Testis (tissue), 3 donors: ENCODE measurements around the gene RBM27. TPM values are rescaled to one million over a fixed set of nuclear protein-coding genes. Genes with fewer than 3 reads are reported as not detected.
"Not testable (repeated sequence)": the region's sequence is repeated elsewhere in the genome, so short reads cannot be mapped to it uniquely, and the experiment has no call there.

Experiments
- DNase-seq: peaks from one replicate; pipeline ENCODE4 v3.0.0-alpha.2; 2019
- H3K27ac ChIP-seq, 2 donors: fragments of 200-600 bp; sonication (generic); one replicate each; pipeline ENCODE4 v1.5.1; 2019
- H3K27me3 ChIP-seq: fragments of 200-600 bp; sonication (generic); one replicate; pipeline ENCODE4 v1.5.1; 2019
- H3K36me3 ChIP-seq: fragments of 200-600 bp; sonication (generic); one replicate; pipeline ENCODE4 v1.5.1; 2017; ENCODE audit warnings: low read depth; ENCODE audit errors: missing control alignments
- H3K4me1 ChIP-seq: fragments of 200-600 bp; sonication (generic); one replicate; pipeline ENCODE4 v1.5.1; 2019
- H3K4me3 ChIP-seq, 2 donors: fragments of 200-600 bp; sonication (generic); one replicate each; pipeline ENCODE4 v1.5.1; 2017 to 2019
- H3K9me3 ChIP-seq: fragments of 200-600 bp; sonication (generic); one replicate; pipeline ENCODE4 v1.5.1; 2017
- CTCF ChIP-seq, 3 experiments: fragments of 450-650 bp in 2 of 3; fragments of 200-600 bp in 1 of 3; sonication (generic) in 1 of 3; IDR thresholded peaks; one replicate each; pipeline ENCODE4 v1.5.1; 2016 to 2019; ENCODE audit warnings: antibody characterized with exemption in 3 of 3, mild to moderate bottlenecking in 2 of 3, moderate library complexity in 1 of 3
- POLR2A ChIP-seq: fragments of 450-650 bp; IDR thresholded peaks from one replicate; pipeline ENCODE4 v1.6.1; 2017; ENCODE audit warnings: antibody characterized with exemption, mild to moderate bottlenecking, moderate library complexity
- WGBS, 2 donors: methylation state at CpG; one replicate each; pipeline ENCODE4 v1.1.5; 2018; 5-methylcytosine and 5-hydroxymethylcytosine counted together
- intact Hi-C: fragments of 100-400 bp; cut with DNase I; formaldehyde crosslinking; loops from one replicate; pipeline ENCODE4 v1.15.1; 2023; ENCODE audit warnings: low total_unique reads
- polyA plus RNA-seq: library from polyadenylated mRNA; stranded (reverse); fragments of 350-450 nt; fragmentation: Illumina TruSeq; extraction: RNeasy Lipid Tissue Mini Kit (QIAGEN cat#74804); gene quantifications from one replicate; pipeline ENCODE4 v1.2.3, GENCODE V29; 2014; ENCODE audit warnings: low read depth, low replicate concordance; ENCODE audit not compliant: insufficient read depth
- total RNA-seq, 2 donors: library from RNA; depleted of rRNA; stranded (reverse); fragments of >200 nt; gene quantifications; one replicate each; pipeline ENCODE4 v1.2.3, GENCODE V29; 2016

The RBM27 gene
- total and polyA plus RNA-seq, 3 donors from 2014 or later, result 20.3 to 37.2 (median 35.2) TPM

DNA sequence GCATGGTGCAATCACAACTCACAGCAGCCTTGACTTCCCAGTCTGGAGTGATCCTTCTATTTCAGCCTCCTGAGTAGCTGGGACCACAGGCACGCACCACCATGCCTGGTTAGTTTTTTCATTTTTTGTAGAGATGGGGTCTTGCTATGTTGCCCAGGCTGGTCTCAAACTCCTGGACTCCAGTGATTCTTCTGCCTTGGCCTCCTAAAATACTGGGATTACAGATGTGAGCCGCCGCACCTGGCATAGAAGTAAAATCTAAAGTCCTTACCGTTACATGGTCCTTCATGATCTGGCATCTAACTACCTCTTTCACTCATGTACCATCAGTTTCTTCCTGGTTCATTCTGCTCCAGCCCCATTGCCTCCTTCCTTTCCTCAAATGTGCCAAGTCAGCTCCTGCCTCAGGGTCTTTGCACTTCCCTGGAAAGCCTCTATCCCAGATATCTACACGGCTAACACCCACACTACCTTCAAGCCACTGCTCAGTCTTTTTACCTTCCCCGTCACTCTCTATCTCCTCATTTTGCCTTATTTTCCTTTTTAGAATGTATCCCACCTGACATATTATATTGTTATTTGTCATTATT is 6.9 kb upstream of the RBM27 start:
- Histone ChIP-seq H3K4me3 (no peak overlapping the region), H3K27ac (no peak overlapping the region), H3K27me3 (no peaks in the 10 kb centered on the region), H3K4me1 (no peaks in the 10 kb centered on the region), H3K36me3 (no peaks in the 10 kb centered on the region), H3K9me3 (no peaks in the 10 kb centered on the region)
- intact Hi-C loops, result no loop called here
- WGBS, 2 donors, result 94 to 96% methylated on average over 6 of the region's 6 CpGs
- TF ChIP-seq CTCF (IDR thresholded peaks at IDR 0.05) (no peak), POLR2A (no peak)
- no peak for DNase-seq

DNA sequence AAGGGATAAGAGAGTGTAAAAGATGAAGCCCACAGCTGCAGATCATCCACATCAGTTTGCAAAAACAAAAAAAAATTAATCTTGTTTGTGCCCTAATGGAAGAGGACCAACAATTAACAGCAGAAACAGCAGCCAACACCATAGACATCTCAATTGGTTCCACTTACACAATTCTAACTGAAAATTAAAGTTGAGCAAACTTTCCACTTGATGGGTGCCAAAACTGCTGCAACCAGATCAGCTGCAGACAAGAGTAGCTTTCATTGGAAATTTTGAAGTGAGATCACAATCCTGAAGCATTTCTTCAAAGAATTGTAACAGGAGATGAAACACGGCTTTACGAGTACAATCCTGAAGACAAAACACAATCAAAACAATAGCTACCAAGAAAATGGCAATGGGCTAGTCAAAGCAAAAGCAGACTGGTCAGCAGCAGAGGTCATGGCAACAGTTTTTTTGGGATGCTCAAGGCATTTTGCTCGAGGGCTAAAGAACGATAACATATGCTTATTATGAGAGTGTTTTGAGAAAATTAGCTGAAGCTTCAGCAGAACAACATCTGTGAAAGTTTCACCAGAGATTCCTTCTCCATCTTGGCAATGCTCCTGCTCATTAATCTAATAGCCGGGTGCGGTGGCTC is 4.1 kb upstream of the RBM27 start:
- intact Hi-C loops, result no loop called here
- Histone ChIP-seq H3K9me3 (no peaks in the 10 kb centered on the region), H3K4me3 (no peak overlapping the region), H3K36me3 (no peaks in the 10 kb centered on the region), H3K4me1 (peaks cover under 1% of the 10 kb centered on the region), H3K27ac (no peak overlapping the region), H3K27me3 (no peaks in the 10 kb centered on the region)
- no peak for DNase-seq
- TF ChIP-seq CTCF (IDR thresholded peaks at IDR 0.05), result no peak
- TF ChIP-seq POLR2A, result no peak
- 60 to 66% methylated on average over 6 of the region's 6 CpGs for WGBS, 2 donors

GRCh38 chr5:146201795-146202194 is 1.6 kb upstream of the RBM27 start:
- intact Hi-C loops, H3K36me3 ChIP-seq, H3K4me3 ChIP-seq, H3K27ac ChIP-seq, H3K27me3 ChIP-seq, H3K4me1 ChIP-seq, H3K9me3 ChIP-seq, DNase-seq: not testable (repeated sequence)
- WGBS, 2 donors, result 92 to 96% methylated on average over 12 of the region's 12 CpGs

GRCh38 chr5:146203872-146204192 is 427 bp downstream of the RBM27 start:
- no peaks in the 10 kb centered on the region for H3K27me3 ChIP-seq
- no peak for DNase-seq
- H3K4me1 ChIP-seq, result peaks cover 9% of the 10 kb centered on the region
- no peaks in the 10 kb centered on the region for H3K36me3 ChIP-seq
- intact Hi-C loops, result no loop called here
- TF ChIP-seq POLR2A, result no peak
- no peak for TF ChIP-seq CTCF (IDR thresholded peaks at IDR 0.05)
- WGBS, 2 donors, result 0 to 1% methylated on average over 15 to 17 of the region's 21 CpGs
- H3K9me3 ChIP-seq, result no peaks in the 10 kb centered on the region
- H3K4me3 ChIP-seq, result peak overlapping the region; percentile 93 to 95
- H3K27ac ChIP-seq, result peak overlapping the region; percentile 84 to 90

- intact Hi-C loops, result no loop called here
- 62 to 70% methylated on average over 11 of the region's 11 CpGs for WGBS, 2 donors
- Histone ChIP-seq H3K4me1 (peaks cover 9% of the 10 kb centered on the region), H3K27me3 (no peaks in the 10 kb centered on the region), H3K36me3 (no peaks in the 10 kb centered on the region), H3K9me3 (no peaks in the 10 kb centered on the region), H3K4me3 (no peak overlapping the region), H3K27ac (no peak overlapping the region)
- TF ChIP-seq CTCF (IDR thresholded peaks at IDR 0.05), result no peak
- no peak for TF ChIP-seq POLR2A
- DNase-seq, result no peak
Observed at GRCh38 chr5:146205499-146206202, 2.2 kb downstream of the RBM27 start.
